Activated B cell treated with CpG ODN at 0.5 μM for 24 hours (primary cell): ENCODE measurements around the gene SELENOM. TPM values are rescaled to one million over a fixed set of nuclear protein-coding genes. Genes with fewer than 3 reads are reported as not detected.
"Not testable (repeated sequence)": the region's sequence is repeated elsewhere in the genome, so short reads cannot be mapped to it uniquely, and the experiment has no call there.

Source experiments
- ATAC-seq: fragments of 200-7000 bp; cut with Tn5 transposase; one replicate; pipeline ENCODE4 v1.10.0; 2021; ENCODE audit warnings: low read depth, mild to moderate bottlenecking, moderate library complexity
- CTCF ChIA-PET: fragments of 350-600 bp; sonication (Branson Sonifier 250); formaldehyde crosslinking; loops from one replicate; lab custom pipeline; 2021; ENCODE audit warnings: antibody characterized with exemption; lab: Charles Lee
- POLR2A ChIA-PET: fragments of 350-600 bp; sonication (Branson Sonifier 250); formaldehyde crosslinking; loops from one replicate; lab custom pipeline; 2021; ENCODE audit warnings: antibody characterized with exemption; lab: Charles Lee
- DNase-seq: peaks from one replicate; pipeline ENCODE4 v3.0.0; 2022
- H3K27ac Mint-ChIP-seq: one replicate; pipeline ENCODE4 v1.8.0; 2020; ENCODE audit warnings: mixed read lengths
- H3K27me3 Mint-ChIP-seq: one replicate; pipeline ENCODE4 v1.8.0; 2021; ENCODE audit warnings: mixed read lengths
- H3K36me3 Mint-ChIP-seq: one replicate; pipeline ENCODE4 v1.8.0; 2021; ENCODE audit warnings: low read depth, mixed read lengths
- H3K4me1 Mint-ChIP-seq: one replicate; pipeline ENCODE4 v1.8.0; 2021; ENCODE audit warnings: mixed read lengths
- H3K4me3 Mint-ChIP-seq: one replicate; pipeline ENCODE4 v1.8.0; 2020; ENCODE audit warnings: mild to moderate bottlenecking, mixed read lengths
- H3K9me3 Mint-ChIP-seq: one replicate; pipeline ENCODE4 v1.8.0; 2020; ENCODE audit warnings: mixed read lengths
- CTCF ChIP-seq: fragments of 200-600 bp; IDR thresholded peaks from one replicate; pipeline ENCODE4 v1.8.0; 2022; ENCODE audit warnings: antibody characterized with exemption, mild to moderate bottlenecking
- intact Hi-C: fragments of 100-400 bp; cut with micrococcal nuclease; formaldehyde crosslinking; loops from one replicate; pipeline ENCODE4 v1.15.1; 2024
- total RNA-seq: library from RNA; stranded (reverse); gene quantifications from 2 replicates; pipeline ENCODE4 v1.2.3, GENCODE V29; 2022

The SELENOM gene
- total RNA-seq, 1 donor from 2014 or later = 9.0 TPM

GRCh38 chr22:31080848-31081649, 26.3 kb downstream of the SELENOM start, which contains the start of gene SMTN:
SMTN (plus strand) TSS chr22:31081318; CDS start chr22:31083259, 1,941 bp downstream.
- peak within 1 kb of the TSS; percentile 90 for H3K4me3 Mint-ChIP-seq
- no peak for TF ChIP-seq CTCF
- no peaks in the 10 kb centered on the region for H3K36me3 Mint-ChIP-seq
- ChIA-PET CTCF (interaction anchor here (1.2 kb wide), 1 partner anchor 447 kb away, joined by 3 read pairs; no protein-coding TSS in a partner anchor), POLR2A (interaction anchor here (0.6 to 1.4 kb wide), 2 partner anchors 112 to 209 kb away, joined by 3 to 10 read pairs; partner anchors contain the start of genes MORC2 and TUG1)
- H3K9me3 Mint-ChIP-seq = no peaks in the 10 kb centered on the region
- no peak within 1 kb of the TSS for H3K27ac Mint-ChIP-seq
- ATAC-seq (peak; percentile 75), DNase-seq (peak; percentile 93)
- peaks cover 36% of the 10 kb centered on the region for H3K4me1 Mint-ChIP-seq
- H3K27me3 Mint-ChIP-seq = no peaks in the 10 kb centered on the region
- intact Hi-C loops = loop anchor here (1.0 to 10.0 kb wide), 6 partner anchors 131 to 814 kb away; partner anchors contain the start of genes DUSP18, LIMK2, MTFP1 and OSM

GRCh38 chr22:31080164-31080847, 27.1 kb downstream of the SELENOM start:
- DNase-seq (no peak), ATAC-seq (no peak)
- CTCF ChIA-PET = no interaction called here
- POLR2A ChIA-PET = interaction anchor here (0.6 to 1.4 kb wide), 2 partner anchors 111 to 210 kb away, joined by 3 to 10 read pairs; partner anchors contain the start of genes MORC2 and TUG1
- Mint-ChIP-seq H3K27ac (no peak overlapping the region), H3K4me1 (peaks cover 32% of the 10 kb centered on the region), H3K36me3 (no peaks in the 10 kb centered on the region), H3K9me3 (no peaks in the 10 kb centered on the region), H3K4me3 (peak overlapping the region; percentile 90), H3K27me3 (no peaks in the 10 kb centered on the region)
- intact Hi-C loops = loop anchor here (1.0 to 10.0 kb wide), 6 partner anchors 132 to 813 kb away; partner anchors contain the start of genes DUSP18, LIMK2, MTFP1 and OSM
- no peak for TF ChIP-seq CTCF

GRCh38 chr22:31079095-31079642, 28.2 kb downstream of the SELENOM start:
- no peaks in the 10 kb centered on the region for H3K27me3 Mint-ChIP-seq
- H3K4me3 Mint-ChIP-seq = no peak overlapping the region
- no peaks in the 10 kb centered on the region for H3K9me3 Mint-ChIP-seq
- no peak for DNase-seq
- no peaks in the 10 kb centered on the region for H3K36me3 Mint-ChIP-seq
- POLR2A ChIA-PET = interaction anchor here (1.0 to 1.5 kb wide), 2 partner anchors 110 to 157 kb away, joined by 3 to 5 read pairs; partner anchors contain the start of genes MORC2 and TUG1
- H3K27ac Mint-ChIP-seq = no peak overlapping the region
- no peak for ATAC-seq
- intact Hi-C loops = no loop called here
- CTCF ChIA-PET = no interaction called here
- H3K4me1 Mint-ChIP-seq = peaks cover 28% of the 10 kb centered on the region
- TF ChIP-seq CTCF = no peak

- CTCF ChIA-PET, H3K9me3 Mint-ChIP-seq, H3K4me3 Mint-ChIP-seq, H3K27me3 Mint-ChIP-seq, intact Hi-C loops, ATAC-seq, H3K36me3 Mint-ChIP-seq, DNase-seq, H3K27ac Mint-ChIP-seq: not testable (repeated sequence)
- H3K4me1 Mint-ChIP-seq = peaks cover 20% of the 10 kb centered on the region
- POLR2A ChIA-PET = interaction anchor here (1.5 kb wide), 1 partner anchor 110 kb away, joined by 3 read pairs; the partner anchor contains the start of genes MORC2 and TUG1
These were observed 29.0 kb downstream of the SELENOM start for GRCh38 chr22:31078389-31078788.

- no peak for TF ChIP-seq CTCF
- Mint-ChIP-seq H3K4me1 (peaks cover 16% of the 10 kb centered on the region), H3K36me3 (no peaks in the 10 kb centered on the region), H3K4me3 (no peak overlapping the region), H3K27me3 (no peaks in the 10 kb centered on the region), H3K9me3 (no peaks in the 10 kb centered on the region), H3K27ac (no peak overlapping the region)
- intact Hi-C loops = no loop called here
- ATAC-seq (no peak), DNase-seq (no peak)
- POLR2A ChIA-PET = no interaction called here
- CTCF ChIA-PET = no interaction called here
These were observed 29.7 kb downstream of the SELENOM start for GRCh38 chr22:31077681-31078080.
